Naive B cell (primary cell): Measurements from ENCODE around the gene CNDP2. TPM values are rescaled to one million over a fixed set of nuclear protein-coding genes. Genes with fewer than 3 reads are reported as not detected.
"Not testable (repeated sequence)": the region's sequence is repeated elsewhere in the genome, so short reads cannot be mapped to it uniquely, and the experiment has no call there.

Experiments
- ATAC-seq, 2 donors: fragments of 150-1000 bp; cut with Tn5 transposase; 2 replicates each; pipeline ENCODE4 v1.10.0; 2021; ENCODE audit warnings: low read depth in 2 of 2, mild to moderate bottlenecking in 2 of 2, moderate library complexity in 2 of 2
- DNase-seq: peaks from one replicate; pipeline ENCODE4 v3.0.0; 2022
- H3K27ac Mint-ChIP-seq, 6 donors: one replicate each; pipeline ENCODE4 v1.8.0; 2020 to 2022; ENCODE audit warnings: mild to moderate bottlenecking in 6 of 6, mixed read lengths in 6 of 6, moderate library complexity in 5 of 6, inconsistent platforms in 2 of 6
- H3K27me3 Mint-ChIP-seq, 3 donors: one replicate each; pipeline ENCODE4 v1.8.0; 2021 to 2022; ENCODE audit warnings: mixed read lengths in 3 of 3, mild to moderate bottlenecking in 1 of 3
- H3K36me3 Mint-ChIP-seq, 2 donors: one replicate each; pipeline ENCODE4 v1.8.0; 2020 to 2022; ENCODE audit warnings: mixed read lengths in 2 of 2, inconsistent platforms in 1 of 2, mild to moderate bottlenecking in 1 of 2
- H3K4me1 Mint-ChIP-seq, 3 donors: one replicate each; pipeline ENCODE4 v1.8.0; 2020 to 2022; ENCODE audit warnings: mixed read lengths in 3 of 3, inconsistent platforms in 1 of 3, mild to moderate bottlenecking in 1 of 3, moderate library complexity in 1 of 3
- H3K4me3 Mint-ChIP-seq, 8 donors: one replicate each; pipeline ENCODE4 v1.8.0; 2020 to 2022; ENCODE audit warnings: mild to moderate bottlenecking in 8 of 8, mixed read lengths in 8 of 8, moderate library complexity in 8 of 8, inconsistent platforms in 2 of 8
- H3K9me3 Mint-ChIP-seq, 7 donors: one replicate each; pipeline ENCODE4 v1.8.0; 2020 to 2022; ENCODE audit warnings: mixed read lengths in 7 of 7, mild to moderate bottlenecking in 5 of 7, inconsistent platforms in 2 of 7, moderate library complexity in 1 of 7
- polyA plus RNA-seq, 6 donors: library from polyadenylated mRNA; unstranded; fragments of 300-500 nt; fragmentation: Illumina TruSeq; gene quantifications; one replicate each; pipeline ENCODE4 v1.2.3, GENCODE V29; 2021; ENCODE audit warnings: low read depth in 6 of 6

Gene CNDP2
- polyA plus RNA-seq, 6 donors from 2014 or later = 114 to 283 (median 207) TPM

DNA sequence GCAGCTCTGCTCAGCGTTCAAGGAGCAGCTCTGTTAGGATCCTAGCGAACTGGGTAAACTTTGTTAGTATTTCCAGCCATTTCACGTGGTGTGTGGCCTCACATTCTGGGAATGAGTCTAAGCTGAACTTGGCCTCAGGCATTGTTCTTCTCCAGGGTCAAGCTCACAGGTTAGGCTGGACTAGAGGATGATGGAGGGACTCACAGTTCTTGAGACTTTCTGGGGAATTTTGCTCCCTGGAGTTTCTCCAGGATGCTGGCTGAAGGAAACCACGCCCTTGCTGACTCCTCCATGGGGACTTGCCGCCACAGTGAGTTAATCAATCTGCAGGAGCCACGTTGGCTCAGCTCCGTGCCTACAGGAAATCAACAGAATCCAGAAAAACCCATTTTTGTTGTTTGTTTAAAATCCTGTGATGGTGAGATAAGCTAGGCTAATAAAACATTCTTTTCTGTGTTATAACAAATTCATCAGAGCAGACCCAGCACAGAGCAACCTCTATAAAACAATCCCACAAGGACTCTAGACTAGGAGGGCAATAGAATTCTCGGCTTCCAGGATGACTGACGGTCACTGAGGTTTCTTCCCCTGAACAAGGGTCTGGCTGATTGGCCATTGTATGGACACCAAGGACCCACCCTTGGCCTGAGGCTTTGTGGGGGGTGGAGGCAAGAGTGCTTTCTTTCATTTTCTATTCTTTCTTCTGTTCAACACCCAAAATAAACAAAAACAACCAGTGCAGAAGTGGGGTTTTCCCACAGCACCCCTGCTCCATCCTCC, 50.8 kb downstream of the CNDP2 start:
- Mint-ChIP-seq H3K4me1 (peaks cover 0 to 3% (median 2%) of the 10 kb centered on the region in 3 donors), H3K9me3 (peaks cover 0 to 29% (median 25%) of the 10 kb centered on the region in 7 donors), H3K27me3 (peaks cover 0 to 19% (median 12%) of the 10 kb centered on the region in 3 donors), H3K27ac (peak overlapping the region in 1 of 6 donors; percentile 56), H3K36me3 (peaks cover 0 to 8% of the 10 kb centered on the region in 2 donors), H3K4me3 (no peak overlapping the region)
- ATAC-seq (no peak), DNase-seq (no peak)

DNA sequence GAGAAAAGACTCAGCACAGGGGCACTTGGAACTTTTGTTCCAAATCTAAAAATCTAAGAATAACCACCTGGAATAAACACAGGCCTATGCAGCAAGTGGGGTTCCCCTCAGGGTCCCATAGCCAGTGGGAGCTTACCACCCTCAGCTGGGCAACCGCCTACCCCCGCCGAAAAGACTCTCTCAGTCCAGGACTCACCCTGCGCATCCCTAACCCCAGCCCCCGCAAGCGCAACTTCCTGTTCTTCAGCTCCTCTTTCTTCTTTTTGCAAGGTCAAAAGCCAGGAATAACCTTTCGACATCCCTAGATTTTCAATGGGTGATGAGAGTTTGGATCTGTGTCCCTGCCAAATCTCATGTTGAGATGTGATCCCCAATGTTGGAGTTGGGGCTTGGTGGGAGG, 51.7 kb downstream of the CNDP2 start:
- Mint-ChIP-seq H3K27me3 (peaks cover 0 to 21% (median 12%) of the 10 kb centered on the region in 3 donors), H3K4me3 (no peak overlapping the region), H3K9me3 (peaks cover 0 to 29% (median 25%) of the 10 kb centered on the region in 7 donors), H3K36me3 (peaks cover 0 to 8% of the 10 kb centered on the region in 2 donors), H3K4me1 (peaks cover 0 to 3% (median 3%) of the 10 kb centered on the region in 3 donors), H3K27ac (peak overlapping the region in 1 of 6 donors; percentile 68)
- ATAC-seq (no peak), DNase-seq (no peak)

- H3K4me3 Mint-ChIP-seq = no peak overlapping the region
- ATAC-seq (no peak), DNase-seq (no peak)
- H3K4me1 Mint-ChIP-seq = peaks cover 0 to 3% (median 3%) of the 10 kb centered on the region in 3 donors
- H3K9me3 Mint-ChIP-seq = peaks cover 0 to 29% (median 25%) of the 10 kb centered on the region in 7 donors
- H3K27me3 Mint-ChIP-seq = peaks cover 4 to 32% (median 20%) of the 10 kb centered on the region in 3 donors
- peaks cover 0 to 8% of the 10 kb centered on the region in 2 donors for H3K36me3 Mint-ChIP-seq
- H3K27ac Mint-ChIP-seq = no peak overlapping the region
Measured at GRCh38 chr18:74549591-74550104, 53.5 kb downstream of the CNDP2 start.

GRCh38 chr18:74550886-74551285, 54.7 kb downstream of the CNDP2 start:
- Mint-ChIP-seq H3K27me3 (peaks cover 4 to 26% (median 14%) of the 10 kb centered on the region in 3 donors), H3K4me1 (peaks cover 0 to 3% (median 3%) of the 10 kb centered on the region in 3 donors), H3K9me3 (peaks cover 0 to 29% (median 25%) of the 10 kb centered on the region in 7 donors), H3K27ac (peak overlapping the region in 1 of 6 donors; percentile 69), H3K4me3 (no peak overlapping the region), H3K36me3 (peaks cover 0 to 8% of the 10 kb centered on the region in 2 donors)
- no peak for DNase-seq
- no peak for ATAC-seq

DNA sequence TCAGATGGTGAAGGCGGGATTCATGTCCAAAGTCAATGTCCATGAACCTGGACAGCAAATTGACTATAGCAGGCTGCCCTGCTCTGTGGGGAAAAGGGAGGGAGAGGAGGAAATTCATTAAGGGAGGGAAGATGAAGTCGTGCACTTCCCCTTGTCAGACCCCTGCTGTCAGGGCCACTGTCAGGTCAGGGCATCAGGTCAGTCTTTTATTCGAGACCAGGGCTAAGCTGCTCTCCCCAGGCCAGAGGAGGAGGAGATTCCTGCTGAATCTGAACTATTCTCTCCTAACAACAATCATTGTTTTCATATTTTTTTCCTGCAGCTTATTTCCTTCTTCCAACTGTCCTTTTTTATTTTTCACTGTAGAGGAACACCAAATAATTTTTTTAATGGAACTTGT, 55.3 kb downstream of the CNDP2 start:
- H3K9me3 Mint-ChIP-seq = peaks cover 0 to 29% (median 25%) of the 10 kb centered on the region in 7 donors
- peak overlapping the region in 1 of 6 donors; percentile 69 for H3K27ac Mint-ChIP-seq
- ATAC-seq (no peak), DNase-seq (no peak)
- no peak overlapping the region for H3K4me3 Mint-ChIP-seq
- peaks cover 0 to 3% (median 3%) of the 10 kb centered on the region in 3 donors for H3K4me1 Mint-ChIP-seq
- peaks cover 4 to 29% (median 10%) of the 10 kb centered on the region in 3 donors for H3K27me3 Mint-ChIP-seq
- H3K36me3 Mint-ChIP-seq = peaks cover 0 to 8% of the 10 kb centered on the region in 2 donors

GRCh38 chr18:74551936-74552555, 55.9 kb downstream of the CNDP2 start:
- ATAC-seq = peak; percentile 98 to 99
- Mint-ChIP-seq H3K36me3 (peaks cover 0 to 8% of the 10 kb centered on the region in 2 donors), H3K27ac (peak overlapping the region in 1 of 6 donors; percentile 77), H3K9me3 (peaks cover 0 to 29% (median 25%) of the 10 kb centered on the region in 7 donors), H3K4me3 (no peak overlapping the region), H3K27me3 (peaks cover 4 to 34% (median 10%) of the 10 kb centered on the region in 3 donors), H3K4me1 (peaks cover 0 to 3% (median 3%) of the 10 kb centered on the region in 3 donors)
- DNase-seq = peak; percentile 58

DNA sequence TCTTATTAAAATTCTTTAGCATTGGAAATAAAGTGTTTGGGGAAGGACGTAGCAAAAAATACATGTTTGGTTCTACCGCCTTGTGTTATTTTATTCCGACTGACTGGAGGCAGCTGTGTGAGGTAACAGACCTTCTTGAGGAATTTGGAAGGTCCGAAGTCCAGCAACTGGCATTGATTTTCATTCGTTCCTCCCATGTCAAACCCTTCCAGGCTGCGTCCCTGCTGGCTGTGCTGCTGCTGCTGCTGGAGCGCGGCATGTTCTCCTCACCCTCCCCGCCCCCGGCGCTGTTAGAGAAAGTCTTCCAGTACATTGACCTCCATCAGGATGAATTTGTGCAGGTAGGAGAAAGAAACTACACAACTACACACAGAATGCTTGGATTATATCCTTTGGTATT, 60.0 kb downstream of the CNDP2 start:
- Mint-ChIP-seq H3K27me3 (peaks cover 4 to 37% (median 19%) of the 10 kb centered on the region in 3 donors), H3K27ac (no peak overlapping the region), H3K4me1 (peaks cover 0 to 3% (median 2%) of the 10 kb centered on the region in 3 donors), H3K9me3 (peaks cover 0 to 3% (median 0%) of the 10 kb centered on the region in 7 donors), H3K36me3 (no peaks in the 10 kb centered on the region), H3K4me3 (no peak overlapping the region)
- DNase-seq = no peak
- ATAC-seq = no peak

DNA sequence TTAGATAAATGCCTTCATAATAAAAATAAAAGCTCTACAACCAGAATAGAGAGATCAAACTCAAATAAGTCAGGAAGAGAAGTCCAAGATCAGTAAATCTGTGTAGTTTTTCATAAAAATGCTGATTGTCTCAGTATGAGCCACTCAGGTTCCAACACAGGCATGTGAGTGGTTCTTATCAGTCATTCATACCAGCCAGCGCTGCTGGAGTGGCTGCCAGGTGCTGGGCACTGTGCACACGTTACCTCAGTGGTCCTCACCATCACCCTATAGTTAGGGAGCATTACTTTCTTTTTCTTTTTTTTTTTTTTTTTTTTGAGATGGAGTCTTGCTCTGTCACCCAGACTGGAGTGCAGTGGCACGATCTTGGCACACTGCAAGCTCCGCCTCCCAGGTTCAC, 61.9 kb downstream of the CNDP2 start:
- no peaks in the 10 kb centered on the region for H3K9me3 Mint-ChIP-seq
- H3K4me3 Mint-ChIP-seq = no peak overlapping the region
- DNase-seq (no peak), ATAC-seq (no peak)
- no peaks in the 10 kb centered on the region for H3K36me3 Mint-ChIP-seq
- peaks cover 4 to 32% (median 26%) of the 10 kb centered on the region in 3 donors for H3K27me3 Mint-ChIP-seq
- peak overlapping the region in 1 of 6 donors; percentile 16 for H3K27ac Mint-ChIP-seq
- H3K4me1 Mint-ChIP-seq = no peaks in the 10 kb centered on the region

DNA sequence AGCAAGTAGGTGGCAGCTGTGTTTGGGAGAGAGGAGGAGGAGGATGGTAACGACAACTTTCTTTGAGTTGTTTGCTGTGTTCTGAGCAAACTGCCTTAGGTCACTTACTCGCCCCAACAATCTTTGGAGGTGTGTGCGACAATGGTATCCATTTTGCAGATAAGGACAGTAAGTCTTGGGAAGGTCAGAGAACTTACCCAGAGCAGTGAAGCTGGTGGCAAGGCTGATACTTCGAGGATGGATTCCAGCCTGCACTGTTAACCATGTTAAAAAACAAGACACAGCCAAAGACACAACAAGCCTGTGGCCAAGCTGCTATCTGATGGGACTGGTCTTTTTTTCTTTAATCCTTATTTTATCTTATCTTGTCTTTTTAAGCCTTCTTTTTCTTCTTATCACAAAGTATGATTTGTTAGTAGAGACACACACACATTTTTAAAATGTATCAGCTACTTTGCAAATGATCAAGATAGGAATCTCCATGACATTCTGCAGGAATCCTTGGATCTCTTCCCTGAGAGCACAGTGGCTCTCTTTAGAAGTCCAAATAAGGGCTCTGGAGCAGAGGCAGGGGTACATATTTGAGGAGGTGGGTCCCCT, 66.1 kb downstream of the CNDP2 start:
- Mint-ChIP-seq H3K4me1 (no peaks in the 10 kb centered on the region), H3K27ac (no peak overlapping the region), H3K27me3 (peaks cover 0 to 21% (median 14%) of the 10 kb centered on the region in 3 donors), H3K4me3 (no peak overlapping the region), H3K9me3 (peaks cover 0 to 19% (median 16%) of the 10 kb centered on the region in 7 donors), H3K36me3 (peaks cover 6 to 11% of the 10 kb centered on the region in 2 donors)
- DNase-seq (no peak), ATAC-seq (no peak)

DNA sequence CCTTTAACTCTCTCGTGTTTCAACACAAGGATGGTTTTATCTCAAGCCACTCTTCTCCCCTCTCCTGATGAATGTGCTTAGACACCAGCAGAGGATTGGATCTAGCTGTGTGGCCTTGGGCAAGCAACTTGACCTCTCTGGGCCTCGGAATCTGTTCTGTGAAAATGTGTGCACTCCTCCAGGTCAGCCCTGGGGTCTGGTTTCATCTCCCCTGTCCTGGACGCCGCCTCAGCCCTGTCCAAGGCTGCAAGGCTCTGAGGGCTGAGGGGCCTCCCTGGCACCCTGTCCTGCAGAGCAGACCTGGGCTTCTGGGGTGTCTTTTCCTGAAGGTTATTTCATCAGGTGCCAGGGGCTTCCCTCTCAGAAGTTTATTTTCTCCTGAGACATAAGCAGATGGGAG, 66.6 kb downstream of the CNDP2 start:
- Mint-ChIP-seq H3K4me1 (peaks cover 0 to 3% (median under 1%) of the 10 kb centered on the region in 3 donors), H3K27me3 (peaks cover 0 to 21% (median 9%) of the 10 kb centered on the region in 3 donors), H3K27ac (no peak overlapping the region), H3K9me3 (peaks cover 0 to 22% (median 19%) of the 10 kb centered on the region in 7 donors), H3K36me3 (peaks cover 6 to 12% of the 10 kb centered on the region in 2 donors), H3K4me3 (no peak overlapping the region)
- DNase-seq (no peak), ATAC-seq (no peak)

- Mint-ChIP-seq H3K9me3 (peaks cover 0 to 27% (median 19%) of the 10 kb centered on the region in 7 donors), H3K36me3 (peaks cover 6 to 20% of the 10 kb centered on the region in 2 donors), H3K27ac (no peak overlapping the region), H3K27me3 (peaks cover 5 to 32% (median 20%) of the 10 kb centered on the region in 3 donors), H3K4me3 (no peak overlapping the region), H3K4me1 (peaks cover 7 to 10% (median 9%) of the 10 kb centered on the region in 3 donors)
- no peak for ATAC-seq
- no peak for DNase-seq
Measured at GRCh38 chr18:74563999-74564398, 67.8 kb downstream of the CNDP2 start.

- not testable (repeated sequence) for DNase-seq, H3K4me1 Mint-ChIP-seq, H3K4me3 Mint-ChIP-seq, H3K27ac Mint-ChIP-seq, ATAC-seq
- peaks cover 7 to 38% (median 26%) of the 10 kb centered on the region in 3 donors for H3K27me3 Mint-ChIP-seq
- H3K9me3 Mint-ChIP-seq = peaks cover 0 to 27% (median 19%) of the 10 kb centered on the region in 7 donors
- peaks cover 6 to 20% of the 10 kb centered on the region in 2 donors for H3K36me3 Mint-ChIP-seq
Measured at GRCh38 chr18:74565164-74565563, 69.0 kb downstream of the CNDP2 start.

DNA sequence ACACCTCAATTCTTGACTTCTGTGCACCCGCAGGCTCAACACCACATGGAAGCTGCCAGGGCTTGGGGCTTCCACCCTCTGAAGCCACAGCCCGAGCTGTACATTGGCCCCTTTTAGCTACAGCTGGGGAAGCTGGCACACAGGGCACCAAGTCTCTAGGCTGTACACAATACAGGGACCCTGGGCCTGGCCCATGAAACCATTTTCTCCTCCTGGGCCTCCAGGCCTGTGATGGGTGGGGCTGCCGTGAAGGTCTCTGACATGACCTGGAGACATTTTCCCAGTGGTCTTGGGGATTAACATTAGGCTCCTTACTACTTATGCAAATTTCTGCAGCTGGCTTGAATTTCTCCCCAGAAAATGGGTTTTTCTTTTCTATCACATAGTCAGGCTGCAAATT, 69.8 kb downstream of the CNDP2 start:
- ATAC-seq, H3K27ac Mint-ChIP-seq, H3K4me1 Mint-ChIP-seq, DNase-seq, H3K4me3 Mint-ChIP-seq: not testable (repeated sequence)
- H3K36me3 Mint-ChIP-seq = peaks cover 10 to 20% of the 10 kb centered on the region in 2 donors
- H3K27me3 Mint-ChIP-seq = peaks cover 12 to 45% (median 34%) of the 10 kb centered on the region in 3 donors
- peaks cover 0 to 27% (median 19%) of the 10 kb centered on the region in 7 donors for H3K9me3 Mint-ChIP-seq
